Measurements from ENCODE around the gene ZDHHC14. TPM values are rescaled to one million over a fixed set of nuclear protein-coding genes. Genes with fewer than 3 reads are reported as not detected.

ZDHHC14 gene
- total and polyA plus RNA-seq, 12 donors, result 7.7 to 31.2 (median 15.2) TPM

DNA sequence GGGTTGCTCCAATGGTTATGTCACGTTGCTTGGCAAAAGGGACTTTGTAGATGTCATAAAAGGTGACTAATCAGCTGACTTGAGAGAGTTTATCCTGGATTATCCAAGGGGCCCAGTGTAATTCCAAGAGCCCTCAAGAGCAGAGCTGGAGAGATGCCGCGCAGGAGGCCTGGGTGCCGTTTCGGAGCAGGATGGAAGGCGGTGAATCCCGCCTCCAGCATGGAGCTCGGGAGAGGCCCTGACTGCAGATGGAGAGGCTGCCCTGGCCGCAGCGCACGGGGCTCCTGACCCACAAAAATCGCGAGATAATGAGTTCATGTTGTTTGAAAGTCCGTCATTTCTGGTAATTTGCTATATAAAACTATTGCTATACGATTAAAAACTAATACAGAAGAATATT lies 219.8 kb downstream of the ZDHHC14 start:
- peaks cover 0 to 13% (median 0%) of the 10 kb centered on the region in 9 donors for H3K36me3 ChIP-seq
- H3K4me3 ChIP-seq, result no peak overlapping the region
- intact Hi-C loops (cut with DNase I), result loop anchor here in 1 of 10 donors (5.0 kb wide), 1 partner anchor 284 kb away; no protein-coding TSS in a partner anchor
- TF ChIP-seq CTCF (IDR thresholded peaks at IDR 0.05), result no peak
- ATAC-seq, result no peak
- no peak for DNase-seq
- H3K9me3 ChIP-seq, result no peaks in the 10 kb centered on the region
- H3K27me3 ChIP-seq, result no peaks in the 10 kb centered on the region
- H3K4me1 ChIP-seq, result peaks cover 0 to 9% (median 3%) of the 10 kb centered on the region in 9 donors
- H3K27ac ChIP-seq, result no peak overlapping the region
- WGBS, 2 donors, result 94 to 96% methylated on average over 15 of the region's 15 CpGs

DNA sequence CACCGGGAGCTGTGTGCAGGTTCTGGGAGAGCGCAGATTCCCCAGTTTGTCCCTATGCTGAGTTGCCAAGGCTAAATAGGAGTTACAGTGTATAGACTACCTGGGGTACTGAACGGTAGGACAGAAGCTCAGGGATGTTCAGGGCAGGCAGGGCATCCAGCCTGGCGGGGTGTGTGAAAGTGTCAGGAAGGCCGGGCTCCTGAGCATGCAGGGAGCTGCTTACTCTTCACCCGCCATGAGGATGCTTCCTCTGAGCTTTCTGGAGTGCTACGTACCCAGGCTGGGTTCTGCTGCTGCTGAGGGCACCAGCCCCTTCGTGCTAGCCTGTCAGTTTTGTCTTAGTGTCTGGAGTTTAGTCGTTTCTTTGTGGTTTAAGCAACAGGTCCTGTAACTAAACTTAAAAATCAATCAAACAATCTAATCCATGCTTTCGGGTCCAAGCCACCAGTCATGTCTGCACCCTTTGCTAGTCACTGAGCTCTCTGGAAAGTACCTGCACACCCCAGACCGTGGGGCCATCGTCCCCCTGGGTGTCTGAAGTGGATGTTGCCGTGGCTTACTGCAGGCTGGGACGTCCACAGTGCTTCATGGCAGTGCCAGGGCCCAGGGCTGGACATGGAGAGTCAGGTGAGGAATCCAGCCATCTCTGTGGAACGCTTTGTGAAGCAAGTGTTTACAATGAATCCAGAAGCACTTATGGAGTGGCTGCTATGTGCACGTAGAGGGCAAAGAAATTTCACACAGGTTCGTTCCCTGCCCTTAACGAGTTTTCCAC lies 221.7 kb downstream of the ZDHHC14 start:
- TF ChIP-seq CTCF (IDR thresholded peaks at IDR 0.05), result no peak
- DNase-seq (no peak), ATAC-seq (peak in 1 of 8 donors; percentile 13)
- H3K4me1 ChIP-seq, result peaks cover 0 to 5% (median 1%) of the 10 kb centered on the region in 9 donors
- intact Hi-C loops (cut with DNase I), result loop anchor here in 1 of 10 donors (5.0 kb wide), 1 partner anchor 285 kb away; no protein-coding TSS in a partner anchor
- H3K27me3 ChIP-seq, result no peaks in the 10 kb centered on the region
- H3K27ac ChIP-seq, result no peak overlapping the region
- H3K4me3 ChIP-seq, result no peak overlapping the region
- no peaks in the 10 kb centered on the region for H3K9me3 ChIP-seq
- 92 to 93% methylated on average over 18 of the region's 18 CpGs for WGBS, 2 donors
- H3K36me3 ChIP-seq, result peaks cover 0 to 13% (median 0%) of the 10 kb centered on the region in 9 donors

DNA sequence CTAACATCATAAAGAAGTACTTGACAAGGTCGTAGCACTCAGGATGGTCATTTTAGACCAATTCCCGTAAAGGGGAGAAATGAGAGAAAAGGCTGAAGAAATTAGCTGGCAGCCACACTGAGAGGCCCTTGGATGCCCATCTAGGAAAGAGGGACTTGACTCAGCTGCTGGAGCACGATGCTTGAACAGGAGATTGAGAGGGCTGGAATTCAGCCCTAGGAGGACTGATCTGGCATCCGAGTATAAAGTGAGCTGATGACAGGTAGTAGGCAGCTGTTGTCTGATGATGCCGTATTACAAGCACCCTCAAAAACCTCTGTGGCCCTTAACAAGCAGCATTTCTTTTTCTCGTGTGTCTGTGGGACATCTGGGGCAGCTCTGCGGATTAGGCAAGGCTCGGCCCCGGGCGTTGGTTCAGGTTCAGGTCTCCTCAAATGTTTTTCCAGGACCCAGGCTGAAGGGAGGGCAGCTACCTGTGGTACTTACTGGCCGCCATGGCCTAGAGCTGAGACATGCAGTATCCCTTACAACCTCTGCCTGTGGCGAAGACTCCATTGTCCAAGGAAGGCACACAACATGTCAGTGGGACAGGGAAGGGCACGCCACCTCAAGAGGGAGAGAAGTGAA lies 222.4 kb downstream of the ZDHHC14 start:
- DNase-seq (no peak), ATAC-seq (peak in 2 of 8 donors; percentile 31 to 39)
- H3K4me1 ChIP-seq, result peaks cover 0 to 1% (median 0%) of the 10 kb centered on the region in 9 donors
- H3K27ac ChIP-seq, result no peak overlapping the region
- no peaks in the 10 kb centered on the region for H3K27me3 ChIP-seq
- H3K4me3 ChIP-seq, result no peak overlapping the region
- no peaks in the 10 kb centered on the region for H3K9me3 ChIP-seq
- 79 to 85% methylated on average over 13 of the region's 13 CpGs for WGBS, 2 donors
- H3K36me3 ChIP-seq, result peaks cover 0 to 13% (median 0%) of the 10 kb centered on the region in 9 donors
- intact Hi-C loops (cut with DNase I), result loop anchor here in 1 of 10 donors (5.0 kb wide), 1 partner anchor 286 kb away; no protein-coding TSS in a partner anchor
- no peak for TF ChIP-seq CTCF (IDR thresholded peaks at IDR 0.05)

- 95 to 97% methylated on average over 5 of the region's 5 CpGs for WGBS, 2 donors
- intact Hi-C loops (cut with DNase I), result loop anchor here in 1 of 10 donors (5.0 kb wide), 1 partner anchor 287 kb away; no protein-coding TSS in a partner anchor
These were observed 223.0 kb downstream of the ZDHHC14 start for GRCh38 chr6:157603971-157604370.

More at GRCh38 chr6:157603971-157604370, 223.0 kb downstream of the ZDHHC14 start:
- peaks cover 0 to 5% (median 0%) of the 10 kb centered on the region in 9 donors for H3K4me1 ChIP-seq
- H3K36me3 ChIP-seq, result peaks cover 0 to 12% (median 0%) of the 10 kb centered on the region in 9 donors
- no peak overlapping the region for H3K4me3 ChIP-seq
- no peak for ATAC-seq
- no peaks in the 10 kb centered on the region for H3K27me3 ChIP-seq
- no peaks in the 10 kb centered on the region for H3K9me3 ChIP-seq
- no peak for DNase-seq
- H3K27ac ChIP-seq, result no peak overlapping the region
- TF ChIP-seq CTCF (IDR thresholded peaks at IDR 0.05), result no peak

Measured in heart right ventricle (tissue), 16 donors.